A549 (cell line): ENCODE measurements around the gene HES3. TPM values are rescaled to one million over a fixed set of nuclear protein-coding genes. Genes with fewer than 3 reads are reported as not detected.
A peak's percentile ranks its signal among the peaks of the same experiment; 100 is the strongest.

Experiments used
- ATAC-seq, 2 experiments: fragments of 200-7000 bp in 1 of 2; fragments of >200 bp in 1 of 2; cut with Nextera tagmentation in 1 of 2; cut with Tn5 transposase in 1 of 2; 3 replicates each; pipeline versions ENCODE4 v1.8.0 to v1.9.1; 2018 to 2020; ENCODE audit warnings: mild to moderate bottlenecking in 1 of 2, moderate library complexity in 1 of 2
- CTCF ChIA-PET: fragments of 300-600 bp; sonication (Branson Sonifier 250); formaldehyde crosslinking; extraction: SDS; loops from one replicate; lab custom pipeline; 2021; ENCODE audit warnings: antibody characterized with exemption, inconsistent platforms; lab: Yijun Ruan, JAX
- POLR2A ChIA-PET: fragments of 350-600 bp; formaldehyde crosslinking; extraction: SDS; loops from one replicate; lab custom pipeline; 2021; ENCODE audit warnings: antibody characterized with exemption, inconsistent platforms; lab: Yijun Ruan, JAX
- DNase-seq, 2 experiments: peaks; one replicate each; pipeline versions ENCODE4 v3.0.0 to v3.0.0-alpha.2; 2011 to 2016; ENCODE audit warnings: low read depth in 1 of 2, low spot score in 1 of 2
- FAIRE-seq: peaks from 2 replicates; lab custom pipeline; 2011; peaks lifted over from hg19 to GRCh38; lab: Jason Lieb, UNC
- H3K27ac ChIP-seq, 2 experiments: fragments of >200 bp; sonication (Bioruptor Twin); formaldehyde crosslinking; 3 replicates each; pipeline ENCODE4 v1.5.1; 2016 to 2017
- H3K4me1 ChIP-seq: fragments of >200 bp; sonication (Bioruptor Twin); formaldehyde crosslinking; 3 replicates; pipeline ENCODE4 v1.6.1; 2016
- H3K4me2 ChIP-seq: fragments of >200 bp; sonication (Bioruptor Twin); formaldehyde crosslinking; 3 replicates; pipeline ENCODE4 v1.6.1; 2016
- H3K4me3 ChIP-seq: fragments of >200 bp; sonication (Bioruptor Twin); formaldehyde crosslinking; 3 replicates; pipeline ENCODE4 v1.5.1; 2016
- H3K9me3 ChIP-seq: fragments of >200 bp; sonication (Bioruptor Twin); formaldehyde crosslinking; 3 replicates; pipeline ENCODE4 v1.6.1; 2016
- ATOH8 ChIP-seq: fragments of 250-450 bp; sonication (Bioruptor Pico); IDR thresholded peaks from 2 replicates; pipeline ENCODE4 v1.5.0; 2020; ENCODE audit warnings: low read depth, mild to moderate bottlenecking, moderate library complexity
- BCL3 ChIP-seq: fragments of >200 bp; sonication (Bioruptor Twin); formaldehyde crosslinking; IDR thresholded peaks from 3 replicates; pipeline ENCODE4 v1.6.1; 2016
- BHLHE40 ChIP-seq: IDR thresholded peaks from 2 replicates; pipeline ENCODE4 v1.6.1; 2012; ENCODE audit warnings: low read depth, low read length, inconsistent platforms
- CBX8 ChIP-seq: fragments of 200-600 bp; sonication (generic); IDR thresholded peaks from 2 replicates; pipeline ENCODE4 v1.6.1; 2016
- E2F6 ChIP-seq: IDR thresholded peaks from 2 replicates; pipeline ENCODE4 v1.6.1; 2012; ENCODE audit warnings: low read depth, borderline replicate concordance
- EHMT2 ChIP-seq: fragments of 200-600 bp; sonication (generic); IDR thresholded peaks from 2 replicates; pipeline ENCODE4 v1.6.1; 2016; ENCODE audit warnings: antibody characterized with exemption, low read depth, mild to moderate bottlenecking, moderate library complexity
- FOSB ChIP-seq: fragments of 250-450 bp; sonication (Bioruptor Pico); IDR thresholded peaks from 2 replicates; pipeline ENCODE4 v1.5.0; 2020; ENCODE audit warnings: mild to moderate bottlenecking, moderate library complexity
- FOSL2 ChIP-seq, 2 experiments: fragments of 450-650 bp in 1 of 2; fragments of >200 bp in 1 of 2; sonication (Bioruptor Twin) in 1 of 2; formaldehyde crosslinking; IDR thresholded peaks; 2 replicates each; pipeline versions ENCODE4 v1.5.0 to v1.6.1; 2016 to 2020; ENCODE audit warnings: mild to moderate bottlenecking in 1 of 2, moderate library complexity in 1 of 2
- FOXS1 ChIP-seq: fragments of 250-450 bp; sonication (Bioruptor Pico); IDR thresholded peaks from 2 replicates; pipeline ENCODE4 v1.5.0; 2020; ENCODE audit warnings: mild to moderate bottlenecking, moderate library complexity
- GATA3 ChIP-seq: IDR thresholded peaks from 2 replicates; pipeline ENCODE4 v1.6.1; 2012; ENCODE audit warnings: borderline replicate concordance
- HEYL ChIP-seq: fragments of 250-450 bp; sonication (Bioruptor Pico); IDR thresholded peaks from 2 replicates; pipeline ENCODE4 v1.8.0; 2021; ENCODE audit warnings: mild to moderate bottlenecking, moderate library complexity
- HOXA7 ChIP-seq: fragments of 250-450 bp; sonication (Bioruptor Pico); IDR thresholded peaks from 2 replicates; pipeline ENCODE4 v1.5.0; 2020; ENCODE audit warnings: mild to moderate bottlenecking, moderate library complexity
- HOXB5 ChIP-seq: fragments of 250-450 bp; sonication (Bioruptor Pico); IDR thresholded peaks from 2 replicates; pipeline ENCODE4 v1.5.0; 2020; ENCODE audit warnings: mild to moderate bottlenecking, moderate library complexity
- JUN ChIP-seq, 2 experiments: fragments of >200 bp; sonication (Bioruptor Twin); formaldehyde crosslinking; IDR thresholded peaks; 2 replicates in 1 of 2; 3 replicates in 1 of 2; pipeline ENCODE4 v1.6.1; 2016 to 2017
- KDM1A ChIP-seq: fragments of 200-600 bp; sonication (generic); IDR thresholded peaks from 2 replicates; pipeline ENCODE4 v1.6.1; 2016; ENCODE audit warnings: low read depth, mild to moderate bottlenecking
- MAX ChIP-seq: IDR thresholded peaks from 2 replicates; pipeline ENCODE4 v1.6.1; 2012
- MYC ChIP-seq: IDR thresholded peaks from 2 replicates; pipeline ENCODE4 v1.6.1; 2012; ENCODE audit warnings: mild to moderate bottlenecking, inconsistent platforms, low read length, improper control_type of control experiment, borderline replicate concordance
- PHF8 ChIP-seq: fragments of 200-600 bp; sonication (generic); IDR thresholded peaks from 2 replicates; pipeline ENCODE4 v1.6.1; 2016; ENCODE audit warnings: low read depth, mild to moderate bottlenecking, antibody characterized with exemption, moderate library complexity, borderline replicate concordance
- POLR2A ChIP-seq: IDR thresholded peaks from 2 replicates; pipeline ENCODE4 v1.6.1; 2012; ENCODE audit warnings: mild to moderate bottlenecking, low read length
- RNF2 ChIP-seq: fragments of 200-600 bp; sonication (generic); IDR thresholded peaks from 2 replicates; pipeline ENCODE4 v1.6.1; 2016; ENCODE audit warnings: low read depth, mild to moderate bottlenecking, antibody characterized with exemption, moderate library complexity, borderline replicate concordance
- SREBF2 ChIP-seq: fragments of 450-650 bp; IDR thresholded peaks from 2 replicates; pipeline ENCODE4 v1.6.1; 2014; ENCODE audit warnings: mild to moderate bottlenecking, moderate library complexity
- USF2 ChIP-seq: fragments of 450-650 bp; IDR thresholded peaks from 2 replicates; pipeline ENCODE4 v1.6.1; 2014; ENCODE audit warnings: antibody characterized with exemption
- ZNF302 ChIP-seq: fragments of 250-450 bp; sonication (Bioruptor Pico); IDR thresholded peaks from 2 replicates; pipeline ENCODE4 v1.9.0; 2021; ENCODE audit warnings: inconsistent platforms, mild to moderate bottlenecking, moderate library complexity
- WGBS: methylation state at CpG from one replicate; pipeline ENCODE4 v1.1.6; 2017; ENCODE audit errors: missing lambda C conversion rate; 5-methylcytosine and 5-hydroxymethylcytosine counted together
- polyA plus RNA-seq, 4 experiments: library from polyadenylated mRNA; depleted of rRNA in 3 of 4; stranded (reverse); fragments of >200 nt; fragmentation: RNase III in 1 of 4; extraction: RNeasy Plus Mini Kit Qiagen cat#74134 plus additional on column Dnase treatment in 1 of 4; gene quantifications; 2 replicates in 3 of 4; 3 replicates in 1 of 4; pipeline ENCODE4 v1.2.3, GENCODE V29; 2011 to 2017

The HES3 gene
- polyA plus RNA-seq, 2 of the 4 experiments (the other 2 are of a cell fraction) = not detected

- TF ChIP-seq FOSB (CRISPR knock-in tag) = no peak
- no peak for TF ChIP-seq FOXS1 (CRISPR knock-in tag)
Observed at GRCh38 chr1:6198646-6199297, 45.2 kb upstream of the HES3 start (continued).

GRCh38 chr1:6199298-6200187, 44.4 kb upstream of the HES3 start, which contains the start of gene RPL22:
TSS of gene RPL22 (minus strand) at chr1:6199595. CDS start at chr1:6199573, 22 bp downstream.
- POLR2A ChIA-PET = no interaction called here
- CTCF ChIA-PET = interaction anchor here (0.7 to 3.2 kb wide), 3 partner anchors 11 to 39 kb away, joined by 3 to 9 read pairs (median 3); no protein-coding TSS in a partner anchor

More at GRCh38 chr1:6199298-6200187, 44.4 kb upstream of the HES3 start, which contains the start of gene RPL22:
- FAIRE-seq (no peak), ATAC-seq (peak; percentile 98), DNase-seq (peak; percentile 80 to 97)
- Histone ChIP-seq H3K27ac (peak within 1 kb of the TSS; percentile 98 to 99), H3K4me3 (peak within 1 kb of the TSS; percentile 96), H3K4me1 (peaks cover 27% of the 10 kb centered on the region), H3K4me2 (peak within 1 kb of the TSS; percentile 97), H3K9me3 (no peaks in the 10 kb centered on the region)
- TF ChIP-seq FOSL2 (IDR thresholded peaks at IDR 0.05) (no peak), FOSL2 (CRISPR knock-in tag; IDR thresholded peaks at IDR 0.05) (no peak), PHF8 (peak; percentile 82), HOXA7 (CRISPR knock-in tag) (no peak), ATOH8 (CRISPR knock-in tag) (no peak), JUN (IDR thresholded peaks at IDR 0.05) (peak; percentile 61 to 88), POLR2A (peak; percentile 89), SREBF2 (no peak), USF2 (0 out of 2 replicates have a peak, but pooled peaks have one; percentile 31), HEYL (no peak), E2F6 (peak; percentile 26; the same call in 1 of the 2 replicates), ZNF302 (no peak), FOSB (CRISPR knock-in tag) (no peak), BHLHE40 (peak; percentile 63; the same call in 1 of the 2 replicates), BCL3 (0 out of 3 replicates have a peak, but pooled peaks have one; percentile 35), RNF2 (no peak), HOXB5 (CRISPR knock-in tag) (no peak), CBX8 (no peak), GATA3 (no peak), MAX (peak; percentile 97), MYC (0 out of 2 replicates have a peak, but pooled peaks have one; percentile 80), KDM1A (no peak), FOXS1 (CRISPR knock-in tag) (no peak), EHMT2 (no peak)
- 5% methylated on average over 32 of the region's 53 CpGs for WGBS
